Measurements from ENCODE around the gene TNFRSF18. TPM values are rescaled to one million over a fixed set of nuclear protein-coding genes. Genes with fewer than 3 reads are reported as not detected.
"Not testable (repeated sequence)": the region's sequence is repeated elsewhere in the genome, so short reads cannot be mapped to it uniquely, and the experiment has no call there.

The TNFRSF18 gene
- total RNA-seq, 1 donor from 2014 or later = 254 TPM

DNA sequence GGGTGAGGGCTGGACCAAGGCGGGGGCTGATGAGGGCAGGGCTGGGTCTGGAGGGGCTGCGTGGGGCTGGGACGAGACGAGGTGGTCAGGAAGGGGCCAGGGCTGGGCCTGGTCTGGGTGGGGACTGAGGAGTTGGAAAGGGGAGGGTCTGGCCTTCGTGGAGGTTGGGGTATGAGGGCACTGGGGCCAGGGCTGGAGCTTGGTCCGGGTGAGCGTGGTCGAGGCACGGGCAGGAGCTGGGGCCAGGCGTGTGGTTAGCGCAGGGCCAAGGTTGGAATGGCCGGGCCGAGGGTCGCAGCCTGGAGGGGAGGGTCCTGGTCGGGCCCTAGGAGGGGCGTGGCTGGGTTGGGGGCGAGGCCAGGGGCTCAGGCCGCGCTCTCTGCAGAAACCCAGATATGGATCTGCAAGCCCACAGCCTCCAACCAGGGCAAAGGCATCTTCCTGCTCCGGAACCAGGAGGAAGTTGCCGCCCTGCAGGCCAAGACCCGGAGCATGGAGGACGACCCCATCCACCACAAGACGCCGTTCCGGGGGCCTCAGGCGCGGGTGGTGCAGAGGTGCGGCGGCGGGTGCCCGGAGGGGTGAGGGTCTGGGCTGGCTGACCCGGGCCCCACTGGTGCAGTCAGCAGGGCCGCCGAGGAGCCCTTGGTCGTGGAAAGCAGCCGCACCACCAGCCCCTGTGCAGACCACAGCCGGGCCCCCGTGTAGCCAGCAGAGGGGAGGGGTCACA lies 23.7 kb downstream of the TNFRSF18 start:
- H3K27me3 Mint-ChIP-seq = peaks cover 2% of the 10 kb centered on the region
- H3K27ac Mint-ChIP-seq = no peak overlapping the region
- DNase-seq = no peak
- no peaks in the 10 kb centered on the region for H3K36me3 Mint-ChIP-seq (ENCODE audit: low read depth)
- H3K4me1 Mint-ChIP-seq = no peaks in the 10 kb centered on the region
- no peaks in the 10 kb centered on the region for H3K9me3 Mint-ChIP-seq
- intact Hi-C loops (cut with micrococcal nuclease) = no loop called here
- no peak overlapping the region for H3K4me3 Mint-ChIP-seq

DNA sequence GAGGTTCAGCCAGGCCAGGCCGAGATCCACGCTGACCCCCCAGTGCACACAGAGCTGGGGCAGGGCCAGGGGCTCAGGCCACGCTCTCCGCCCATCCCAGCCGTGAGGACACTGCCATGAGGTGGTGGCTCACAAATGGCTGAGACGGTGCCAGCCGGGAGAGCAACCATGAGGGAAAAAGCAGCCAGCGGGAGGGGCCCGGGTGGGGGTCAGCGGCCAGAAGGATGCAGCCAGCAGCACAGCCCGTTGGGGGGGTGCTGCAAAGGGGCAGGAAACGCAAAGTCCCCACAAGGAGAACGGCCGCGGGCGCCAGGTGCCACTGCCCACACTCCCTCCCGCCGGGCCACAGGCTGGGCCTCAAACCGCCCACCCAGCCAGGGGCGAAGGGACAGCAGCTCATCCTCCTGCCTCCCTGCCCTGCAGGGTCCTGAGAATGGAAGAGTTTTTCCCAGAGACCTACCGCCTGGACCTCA lies 24.4 kb downstream of the TNFRSF18 start:
- Mint-ChIP-seq H3K9me3 (no peaks in the 10 kb centered on the region), H3K4me1 (peaks cover under 1% of the 10 kb centered on the region), H3K27me3 (peaks cover 3% of the 10 kb centered on the region), H3K27ac (no peak overlapping the region), H3K36me3 (ENCODE audit: low read depth) (no peaks in the 10 kb centered on the region), H3K4me3 (no peak overlapping the region)
- intact Hi-C loops (cut with micrococcal nuclease) = no loop called here
- no peak for DNase-seq

GRCh38 chr1:1181129-1181937 lies 25.1 kb downstream of the TNFRSF18 start:
- Mint-ChIP-seq H3K4me1 (peaks cover 4% of the 10 kb centered on the region), H3K27me3 (peaks cover 6% of the 10 kb centered on the region), H3K4me3 (no peak overlapping the region), H3K36me3 (ENCODE audit: low read depth) (no peaks in the 10 kb centered on the region), H3K27ac (no peak overlapping the region), H3K9me3 (no peaks in the 10 kb centered on the region)
- no peak for DNase-seq
- intact Hi-C loops (cut with micrococcal nuclease) = no loop called here

- no peak for DNase-seq
- Mint-ChIP-seq H3K36me3 (ENCODE audit: low read depth) (no peaks in the 10 kb centered on the region), H3K27ac (no peak overlapping the region), H3K4me3 (no peak overlapping the region), H3K27me3 (peaks cover 11% of the 10 kb centered on the region), H3K4me1 (peaks cover 4% of the 10 kb centered on the region), H3K9me3 (no peaks in the 10 kb centered on the region)
- intact Hi-C loops (cut with micrococcal nuclease) = no loop called here
Observed at GRCh38 chr1:1179983-1180861, 26.2 kb downstream of the TNFRSF18 start.

- DNase-seq = no peak
- no peak overlapping the region for H3K27ac Mint-ChIP-seq
- intact Hi-C loops (cut with micrococcal nuclease) = no loop called here
- no peaks in the 10 kb centered on the region for H3K9me3 Mint-ChIP-seq
- H3K36me3 Mint-ChIP-seq (ENCODE audit: low read depth) = no peaks in the 10 kb centered on the region
- no peak overlapping the region for H3K4me3 Mint-ChIP-seq
- H3K27me3 Mint-ChIP-seq = peaks cover 12% of the 10 kb centered on the region
- peaks cover 4% of the 10 kb centered on the region for H3K4me1 Mint-ChIP-seq
Observed at GRCh38 chr1:1179346-1179982, 26.9 kb downstream of the TNFRSF18 start.

- intact Hi-C loops (cut with micrococcal nuclease) = no loop called here
- no peak for DNase-seq
- peaks cover 14% of the 10 kb centered on the region for H3K27me3 Mint-ChIP-seq
Observed at GRCh38 chr1:1178794-1179331, 27.5 kb downstream of the TNFRSF18 start.

DNA sequence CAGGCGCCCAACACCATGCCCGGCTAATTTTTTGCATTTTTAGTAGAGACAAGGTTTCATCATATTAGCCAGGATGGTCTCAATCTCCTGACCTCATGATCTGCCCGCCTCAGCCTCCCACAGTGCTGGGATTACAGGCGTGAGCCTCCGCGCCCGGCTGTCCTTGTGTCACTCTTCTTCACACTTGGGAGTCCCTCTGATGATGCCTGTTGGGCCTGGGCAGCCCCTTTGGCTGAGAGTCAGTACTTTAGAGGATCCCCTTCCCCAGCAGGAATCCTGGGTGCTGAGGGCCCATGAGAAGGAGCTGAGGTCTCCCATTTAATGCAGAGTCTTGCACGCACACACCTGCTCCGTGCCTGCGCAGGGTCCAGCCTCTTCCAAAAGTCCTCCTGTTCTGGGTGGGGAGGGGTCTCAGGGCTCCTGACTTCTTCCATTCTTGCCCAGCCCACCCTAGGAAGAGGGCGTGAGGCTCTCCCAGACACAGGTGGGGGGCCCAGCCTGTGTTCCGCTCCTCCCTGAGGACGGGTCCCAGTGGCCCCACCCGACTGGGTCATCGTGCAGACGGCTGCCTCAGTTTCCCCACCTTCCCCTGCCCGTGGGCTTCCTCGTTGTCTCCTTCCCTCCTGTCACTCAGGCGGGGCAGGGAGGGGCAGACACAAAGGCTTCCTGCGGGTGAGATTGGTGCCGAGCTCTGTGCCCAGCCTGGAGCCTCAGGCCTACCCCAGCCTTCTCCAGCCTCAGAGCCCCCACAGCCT lies 28.8 kb downstream of the TNFRSF18 start:
- Mint-ChIP-seq H3K9me3 (no peaks in the 10 kb centered on the region), H3K36me3 (ENCODE audit: low read depth) (no peaks in the 10 kb centered on the region), H3K4me1 (peaks cover 4% of the 10 kb centered on the region), H3K4me3 (no peak overlapping the region), H3K27ac (no peak overlapping the region), H3K27me3 (peaks cover 12% of the 10 kb centered on the region)
- intact Hi-C loops (cut with micrococcal nuclease) = no loop called here
- no peak for DNase-seq

More at GRCh38 chr1:1178794-1179331, 27.5 kb downstream of the TNFRSF18 start:
- no peaks in the 10 kb centered on the region for H3K9me3 Mint-ChIP-seq
- peaks cover 4% of the 10 kb centered on the region for H3K4me1 Mint-ChIP-seq
- H3K27ac Mint-ChIP-seq = no peak overlapping the region
- H3K4me3 Mint-ChIP-seq = no peak overlapping the region
- H3K36me3 Mint-ChIP-seq (ENCODE audit: low read depth) = no peaks in the 10 kb centered on the region

- Mint-ChIP-seq H3K9me3 (no peaks in the 10 kb centered on the region), H3K36me3 (ENCODE audit: low read depth) (no peaks in the 10 kb centered on the region), H3K4me3 (no peak overlapping the region), H3K27me3 (peaks cover 16% of the 10 kb centered on the region), H3K4me1 (peaks cover 8% of the 10 kb centered on the region), H3K27ac (no peak overlapping the region)
- no peak for DNase-seq
- intact Hi-C loops (cut with micrococcal nuclease) = no loop called here
Observed at GRCh38 chr1:1176931-1177330, 29.5 kb downstream of the TNFRSF18 start.

- H3K4me3 Mint-ChIP-seq; H3K4me1 Mint-ChIP-seq; H3K27ac Mint-ChIP-seq; intact Hi-C loops (cut with micrococcal nuclease); H3K9me3 Mint-ChIP-seq; H3K36me3 Mint-ChIP-seq (ENCODE audit: low read depth); DNase-seq: not testable (repeated sequence)
- H3K27me3 Mint-ChIP-seq = peaks cover 16% of the 10 kb centered on the region
Observed at GRCh38 chr1:1176063-1176761, 30.2 kb downstream of the TNFRSF18 start.

- H3K36me3 Mint-ChIP-seq (ENCODE audit: low read depth) = no peaks in the 10 kb centered on the region
- H3K9me3 Mint-ChIP-seq = no peaks in the 10 kb centered on the region
- no peak overlapping the region for H3K27ac Mint-ChIP-seq
- DNase-seq = no peak
- no peak overlapping the region for H3K4me3 Mint-ChIP-seq
- intact Hi-C loops (cut with micrococcal nuclease) = no loop called here
- peaks cover 9% of the 10 kb centered on the region for H3K4me1 Mint-ChIP-seq
- H3K27me3 Mint-ChIP-seq = peaks cover 16% of the 10 kb centered on the region
Observed at GRCh38 chr1:1175221-1176062, 30.9 kb downstream of the TNFRSF18 start.

DNA sequence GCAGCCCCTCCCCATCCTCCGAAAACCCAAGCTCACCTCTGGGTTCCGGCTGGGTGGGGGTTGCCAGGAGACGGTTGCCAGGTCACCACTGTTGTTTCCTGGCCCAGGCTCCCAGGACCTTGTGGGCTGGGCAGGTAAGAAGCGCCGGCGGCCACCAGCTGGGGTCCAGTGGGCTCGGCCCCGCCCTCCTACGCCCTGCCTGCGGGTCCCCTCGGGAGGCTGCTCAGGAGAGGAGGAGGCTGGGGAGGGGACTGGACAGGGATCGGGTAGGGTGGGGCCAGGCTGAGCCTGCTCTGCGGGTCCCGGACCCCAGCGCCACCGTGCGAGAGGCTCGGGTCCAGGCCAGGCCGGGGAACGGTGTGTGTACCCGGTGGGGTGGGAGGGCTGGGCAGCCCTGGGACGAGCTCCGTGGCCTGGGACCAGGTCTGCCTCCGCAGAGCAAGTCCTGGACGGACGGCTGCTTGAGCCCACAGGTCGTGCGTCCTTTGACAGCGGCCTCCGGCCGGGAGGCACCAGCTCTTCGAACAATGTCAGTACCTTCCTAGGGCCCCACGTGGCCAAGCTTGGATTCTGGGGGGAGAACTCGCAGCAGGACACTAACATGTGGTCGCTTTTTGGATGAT lies 32.5 kb downstream of the TNFRSF18 start, which contains the start of gene TTLL10:
TTLL10 (plus strand) TSS at position 88 of the 623 bp plus-strand sequence. CDS start 5,336 bp downstream, outside the sequence.
- Mint-ChIP-seq H3K27ac (no peak within 1 kb of the TSS), H3K27me3 (peaks cover 19% of the 10 kb centered on the region), H3K4me3 (peak within 1 kb of the TSS; percentile 15), H3K36me3 (ENCODE audit: low read depth) (no peaks in the 10 kb centered on the region), H3K9me3 (no peaks in the 10 kb centered on the region), H3K4me1 (peaks cover 13% of the 10 kb centered on the region)
- DNase-seq = peak; percentile 92
- intact Hi-C loops (cut with micrococcal nuclease) = no loop called here

All from activated CD4-positive, alpha-beta T cell treated with anti-CD3 and anti-CD28 coated beads, Interleukin-2, amount 10 ng/mL, durations not matched to agents 24 days and 14 days (primary cell).